ENCODE results near the gene TMEM91. TPM values are rescaled to one million over a fixed set of nuclear protein-coding genes. Genes with fewer than 3 reads are reported as not detected.
A peak's percentile ranks its signal among the peaks of the same experiment; 100 is the strongest.

TMEM91 gene
- total RNA-seq, 1 donor from 2014 or later = 52.6 TPM

DNA sequence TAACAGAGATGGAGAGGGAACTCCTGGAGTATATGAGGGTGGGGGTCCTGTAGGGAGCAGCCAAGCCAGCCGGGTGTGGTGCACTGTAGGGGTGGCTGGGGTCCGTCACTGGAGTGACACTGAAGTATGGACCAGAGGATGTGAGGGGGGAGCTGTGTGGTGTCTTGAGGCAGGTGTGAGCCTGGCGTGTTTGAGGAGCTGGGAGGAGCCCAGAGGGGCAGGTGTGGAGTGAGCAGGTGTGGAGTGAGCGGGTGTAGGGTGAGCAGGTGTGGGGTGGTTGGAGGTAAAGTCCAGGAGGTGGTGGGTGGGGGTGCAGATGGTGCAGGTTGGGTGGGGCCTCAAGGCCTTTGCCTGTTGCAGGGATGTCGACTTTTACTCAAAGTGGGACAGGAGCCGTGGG lies 45.0 kb downstream of the TMEM91 start:
- TF ChIP-seq, protein P1, sequence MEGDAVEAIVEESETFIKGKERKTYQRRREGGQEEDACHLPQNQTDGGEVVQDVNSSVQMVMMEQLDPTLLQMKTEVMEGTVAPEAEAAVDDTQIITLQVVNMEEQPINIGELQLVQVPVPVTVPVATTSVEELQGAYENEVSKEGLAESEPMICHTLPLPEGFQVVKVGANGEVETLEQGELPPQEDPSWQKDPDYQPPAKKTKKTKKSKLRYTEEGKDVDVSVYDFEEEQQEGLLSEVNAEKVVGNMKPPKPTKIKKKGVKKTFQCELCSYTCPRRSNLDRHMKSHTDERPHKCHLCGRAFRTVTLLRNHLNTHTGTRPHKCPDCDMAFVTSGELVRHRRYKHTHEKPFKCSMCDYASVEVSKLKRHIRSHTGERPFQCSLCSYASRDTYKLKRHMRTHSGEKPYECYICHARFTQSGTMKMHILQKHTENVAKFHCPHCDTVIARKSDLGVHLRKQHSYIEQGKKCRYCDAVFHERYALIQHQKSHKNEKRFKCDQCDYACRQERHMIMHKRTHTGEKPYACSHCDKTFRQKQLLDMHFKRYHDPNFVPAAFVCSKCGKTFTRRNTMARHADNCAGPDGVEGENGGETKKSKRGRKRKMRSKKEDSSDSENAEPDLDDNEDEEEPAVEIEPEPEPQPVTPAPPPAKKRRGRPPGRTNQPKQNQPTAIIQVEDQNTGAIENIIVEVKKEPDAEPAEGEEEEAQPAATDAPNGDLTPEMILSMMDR (IDR thresholded peaks at IDR 0.05; ENCODE audit: partially characterized antibody, unreplicated experiment) = no peak
- Mint-ChIP-seq H3K4me1 (ENCODE audit: low read depth, unreplicated experiment) (peaks cover 2% of the 10 kb centered on the region), H3K4me3 (ENCODE audit: unreplicated experiment) (no peak overlapping the region), H3K36me3 (ENCODE audit: unreplicated experiment) (no peaks in the 10 kb centered on the region), H3K27ac (ENCODE audit: unreplicated experiment) (no peak overlapping the region), H3K9me3 (ENCODE audit: unreplicated experiment) (peaks cover 2% of the 10 kb centered on the region), H3K27me3 (ENCODE audit: unreplicated experiment) (peaks cover 17% of the 10 kb centered on the region)
- no peak for DNase-seq

DNA sequence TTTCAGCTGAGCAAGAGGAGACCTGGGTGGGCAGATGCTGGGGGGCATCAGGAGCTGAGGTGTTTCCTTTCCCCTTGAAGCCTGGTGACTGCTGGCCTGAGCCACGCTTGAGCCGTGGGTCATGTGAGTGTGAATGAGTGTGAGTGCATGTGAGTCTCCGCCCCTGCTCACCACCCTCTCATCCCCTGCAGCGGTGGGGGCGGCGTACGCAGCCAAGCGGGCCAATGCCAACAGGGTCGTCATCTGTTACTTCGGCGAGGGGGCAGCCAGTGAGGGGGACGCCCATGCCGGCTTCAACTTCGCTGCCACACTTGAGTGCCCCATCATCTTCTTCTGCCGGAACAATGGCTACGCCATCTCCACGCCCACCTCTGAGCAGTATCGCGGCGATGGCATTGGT lies 45.6 kb downstream of the TMEM91 start:
- Mint-ChIP-seq H3K9me3 (ENCODE audit: unreplicated experiment) (peaks cover 5% of the 10 kb centered on the region), H3K27ac (ENCODE audit: unreplicated experiment) (no peak overlapping the region), H3K4me3 (ENCODE audit: unreplicated experiment) (peak overlapping the region; percentile 9), H3K36me3 (ENCODE audit: unreplicated experiment) (no peaks in the 10 kb centered on the region), H3K4me1 (ENCODE audit: low read depth, unreplicated experiment) (peaks cover 4% of the 10 kb centered on the region), H3K27me3 (ENCODE audit: unreplicated experiment) (peaks cover 19% of the 10 kb centered on the region)
- TF ChIP-seq, protein P1 (IDR thresholded peaks at IDR 0.05; ENCODE audit: partially characterized antibody, unreplicated experiment) = no peak
- no peak for DNase-seq

GRCh38 chr19:41422456-41422855 lies 46.1 kb downstream of the TMEM91 start:
- Mint-ChIP-seq H3K9me3 (ENCODE audit: unreplicated experiment) (peaks cover 5% of the 10 kb centered on the region), H3K27ac (ENCODE audit: unreplicated experiment) (no peak overlapping the region), H3K4me3 (ENCODE audit: unreplicated experiment) (no peak overlapping the region), H3K4me1 (ENCODE audit: low read depth, unreplicated experiment) (peaks cover 5% of the 10 kb centered on the region), H3K27me3 (ENCODE audit: unreplicated experiment) (peaks cover 20% of the 10 kb centered on the region), H3K36me3 (ENCODE audit: unreplicated experiment) (no peaks in the 10 kb centered on the region)
- no peak for DNase-seq
- TF ChIP-seq, protein P1 (IDR thresholded peaks at IDR 0.05; ENCODE audit: partially characterized antibody, unreplicated experiment) = no peak

GRCh38 chr19:41422955-41423354 lies 46.6 kb downstream of the TMEM91 start:
- peaks cover 7% of the 10 kb centered on the region for H3K4me1 Mint-ChIP-seq (ENCODE audit: low read depth, unreplicated experiment)
- no peak overlapping the region for H3K4me3 Mint-ChIP-seq (ENCODE audit: unreplicated experiment)
- no peaks in the 10 kb centered on the region for H3K36me3 Mint-ChIP-seq (ENCODE audit: unreplicated experiment)
- peaks cover 8% of the 10 kb centered on the region for H3K9me3 Mint-ChIP-seq (ENCODE audit: unreplicated experiment)
- no peak for DNase-seq
- peaks cover 23% of the 10 kb centered on the region for H3K27me3 Mint-ChIP-seq (ENCODE audit: unreplicated experiment)
- H3K27ac Mint-ChIP-seq (ENCODE audit: unreplicated experiment) = no peak overlapping the region
- TF ChIP-seq, protein P1 (IDR thresholded peaks at IDR 0.05; ENCODE audit: partially characterized antibody, unreplicated experiment) = no peak

DNA sequence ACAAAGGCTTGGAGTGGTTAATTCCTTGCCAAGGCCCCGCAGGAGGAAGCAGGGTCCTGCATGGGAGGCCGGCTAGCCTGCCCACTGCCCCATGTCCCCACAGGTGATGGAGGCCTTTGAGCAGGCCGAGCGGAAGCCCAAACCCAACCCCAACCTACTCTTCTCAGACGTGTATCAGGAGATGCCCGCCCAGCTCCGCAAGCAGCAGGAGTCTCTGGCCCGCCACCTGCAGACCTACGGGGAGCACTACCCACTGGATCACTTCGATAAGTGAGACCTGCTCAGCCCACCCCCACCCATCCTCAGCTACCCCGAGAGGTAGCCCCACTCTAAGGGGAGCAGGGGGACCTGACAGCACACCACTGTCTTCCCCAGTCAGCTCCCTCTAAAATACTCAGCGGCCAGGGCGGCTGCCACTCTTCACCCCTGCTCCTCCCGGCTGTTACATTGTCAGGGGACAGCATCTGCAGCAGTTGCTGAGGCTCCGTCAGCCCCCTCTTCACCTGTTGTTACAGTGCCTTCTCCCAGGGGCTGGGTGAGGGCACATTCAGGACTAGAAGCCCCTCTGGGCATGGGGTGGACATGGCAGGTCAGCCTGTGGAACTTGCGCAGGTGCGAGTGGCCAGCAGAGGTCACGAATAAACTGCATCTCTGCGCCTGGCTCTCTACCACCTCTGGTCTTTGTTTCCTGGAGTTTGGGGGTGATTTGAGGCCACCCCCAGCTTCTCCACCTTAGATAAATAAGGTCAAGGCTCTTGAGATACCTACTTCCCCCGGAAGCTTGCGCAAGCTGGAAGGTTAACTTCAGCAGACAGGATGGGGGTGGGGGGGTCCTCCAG lies 48.2 kb downstream of the TMEM91 start:
- Mint-ChIP-seq H3K9me3 (ENCODE audit: unreplicated experiment) (peaks cover 9% of the 10 kb centered on the region), H3K4me3 (ENCODE audit: unreplicated experiment) (no peak overlapping the region), H3K27me3 (ENCODE audit: unreplicated experiment) (peaks cover 23% of the 10 kb centered on the region), H3K4me1 (ENCODE audit: low read depth, unreplicated experiment) (peaks cover 10% of the 10 kb centered on the region), H3K27ac (ENCODE audit: unreplicated experiment) (no peak overlapping the region), H3K36me3 (ENCODE audit: unreplicated experiment) (no peaks in the 10 kb centered on the region)
- TF ChIP-seq, protein P1 (IDR thresholded peaks at IDR 0.05; ENCODE audit: partially characterized antibody, unreplicated experiment) = no peak
- no peak for DNase-seq

Measured in glutamatergic neuron (in vitro differentiated cells).